Measurements from ENCODE around the gene ATG9B.

DNA sequence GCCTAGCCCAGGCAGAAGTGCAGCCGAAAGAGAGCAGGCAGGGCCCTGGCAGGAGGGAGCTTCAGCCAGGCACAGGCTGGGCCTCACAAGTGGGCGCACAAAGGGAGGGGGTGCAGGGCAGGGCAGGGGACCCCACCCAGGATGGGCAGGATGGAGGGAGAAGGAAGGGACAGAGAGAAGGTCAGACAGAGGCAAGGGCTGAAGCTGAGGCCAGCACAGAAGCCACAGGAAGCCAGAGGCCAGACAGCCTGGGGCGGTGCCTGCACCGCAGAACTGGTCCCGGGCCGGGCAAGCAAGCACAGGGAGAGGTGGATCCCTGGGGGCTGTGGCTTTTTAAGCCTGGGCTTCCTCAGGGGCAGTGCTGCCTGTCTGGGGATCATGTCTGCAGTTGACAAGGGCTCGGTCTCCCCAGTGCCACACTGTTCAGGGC is 16.8 kb downstream of the ATG9B start:
- TF ChIP-seq EZH2 (IDR thresholded peaks at IDR 0.05; ENCODE audit: borderline replicate concordance, low read depth, low read length, severe bottlenecking) = no peak
- TF ChIP-seq, protein P1, sequence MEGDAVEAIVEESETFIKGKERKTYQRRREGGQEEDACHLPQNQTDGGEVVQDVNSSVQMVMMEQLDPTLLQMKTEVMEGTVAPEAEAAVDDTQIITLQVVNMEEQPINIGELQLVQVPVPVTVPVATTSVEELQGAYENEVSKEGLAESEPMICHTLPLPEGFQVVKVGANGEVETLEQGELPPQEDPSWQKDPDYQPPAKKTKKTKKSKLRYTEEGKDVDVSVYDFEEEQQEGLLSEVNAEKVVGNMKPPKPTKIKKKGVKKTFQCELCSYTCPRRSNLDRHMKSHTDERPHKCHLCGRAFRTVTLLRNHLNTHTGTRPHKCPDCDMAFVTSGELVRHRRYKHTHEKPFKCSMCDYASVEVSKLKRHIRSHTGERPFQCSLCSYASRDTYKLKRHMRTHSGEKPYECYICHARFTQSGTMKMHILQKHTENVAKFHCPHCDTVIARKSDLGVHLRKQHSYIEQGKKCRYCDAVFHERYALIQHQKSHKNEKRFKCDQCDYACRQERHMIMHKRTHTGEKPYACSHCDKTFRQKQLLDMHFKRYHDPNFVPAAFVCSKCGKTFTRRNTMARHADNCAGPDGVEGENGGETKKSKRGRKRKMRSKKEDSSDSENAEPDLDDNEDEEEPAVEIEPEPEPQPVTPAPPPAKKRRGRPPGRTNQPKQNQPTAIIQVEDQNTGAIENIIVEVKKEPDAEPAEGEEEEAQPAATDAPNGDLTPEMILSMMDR (IDR thresholded peaks at IDR 0.05; ENCODE audit: extremely low read depth in 1 of 2, insufficient read depth in 1 of 2, low read depth in 1 of 2, low read length in 2 of 2) = no peak
- no peak for TF ChIP-seq POLR2AphosphoS5 (IDR thresholded peaks at IDR 0.05; ENCODE audit: insufficient read depth, low read depth, low read length)
- TF ChIP-seq GATA2 (IDR thresholded peaks at IDR 0.05; ENCODE audit: insufficient read depth, insufficient read length, low read depth, low read length) = no peak
